ENCODE measurements around the gene KCNN2.

KCNN2 gene

GRCh38 chr5:114361724-114362196, at the start of gene KCNN2:
TSS of gene KCNN2 (plus strand) at chr5:114362070. CDS start at chr5:114362140, 70 bp downstream.
- no peak for DNase-seq

DNA sequence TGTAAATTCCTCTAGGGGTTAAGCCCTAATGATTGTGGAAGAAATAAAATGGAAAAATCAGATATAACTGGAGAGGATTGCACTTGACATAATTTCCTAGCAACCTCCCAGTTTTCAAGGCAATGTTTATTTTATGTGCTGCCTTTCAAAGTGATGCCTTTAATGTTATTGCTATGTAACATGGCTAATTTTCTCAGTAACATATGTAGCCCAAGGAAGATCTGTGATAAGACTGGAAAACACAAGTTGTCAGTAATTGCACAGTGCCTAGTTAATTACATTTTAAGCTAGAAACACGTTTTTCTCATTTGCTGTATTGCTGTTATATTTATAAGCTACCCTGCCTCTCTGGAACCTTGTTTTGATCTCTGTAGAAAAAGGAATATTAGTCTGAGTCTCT, 49.2 kb upstream of the KCNN2 start:
- DNase-seq = no peak

DNA sequence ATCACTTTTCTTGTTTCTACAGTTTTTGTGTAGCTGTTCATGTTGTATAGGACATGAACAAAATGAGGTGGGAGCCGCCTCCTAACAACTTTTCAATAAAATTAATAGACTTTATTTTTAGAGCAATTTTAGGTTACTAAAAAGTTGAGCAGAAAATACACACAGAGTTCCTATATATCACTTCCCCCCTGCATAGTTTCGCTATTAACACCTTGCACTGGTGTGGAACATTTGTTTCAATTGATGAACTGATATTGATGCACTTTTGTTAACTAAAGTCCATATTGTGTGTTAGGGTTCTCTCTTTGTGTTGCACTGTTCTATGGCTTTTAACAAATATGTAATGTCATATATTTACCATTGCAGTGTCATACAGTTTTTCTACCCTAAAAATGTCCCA, 47.8 kb upstream of the KCNN2 start:
- DNase-seq = no peak

GRCh38 chr5:114316167-114316566, 45.7 kb upstream of the KCNN2 start:
- DNase-seq = no peak

DNA sequence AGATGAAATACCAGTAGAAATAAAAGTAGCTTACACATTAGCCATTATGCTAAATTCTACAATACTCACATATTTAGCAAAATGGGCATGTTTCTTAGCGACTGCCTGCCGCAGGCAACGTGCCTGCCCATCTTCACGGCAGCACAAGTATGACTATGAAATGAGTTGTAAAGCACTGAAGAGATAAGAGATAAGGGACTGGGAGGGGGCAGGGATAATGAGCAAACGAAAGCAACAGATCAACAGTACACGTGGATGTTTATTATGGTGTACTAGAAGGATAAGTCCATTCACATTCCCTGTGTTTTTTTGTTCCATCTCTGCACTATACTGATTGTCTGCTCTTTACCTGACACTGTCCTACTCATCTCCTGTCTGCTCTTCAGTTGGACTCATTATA, 44.1 kb upstream of the KCNN2 start:
- DNase-seq = no peak

GRCh38 chr5:114319236-114319635, 42.6 kb upstream of the KCNN2 start:
- no peak for DNase-seq

DNA sequence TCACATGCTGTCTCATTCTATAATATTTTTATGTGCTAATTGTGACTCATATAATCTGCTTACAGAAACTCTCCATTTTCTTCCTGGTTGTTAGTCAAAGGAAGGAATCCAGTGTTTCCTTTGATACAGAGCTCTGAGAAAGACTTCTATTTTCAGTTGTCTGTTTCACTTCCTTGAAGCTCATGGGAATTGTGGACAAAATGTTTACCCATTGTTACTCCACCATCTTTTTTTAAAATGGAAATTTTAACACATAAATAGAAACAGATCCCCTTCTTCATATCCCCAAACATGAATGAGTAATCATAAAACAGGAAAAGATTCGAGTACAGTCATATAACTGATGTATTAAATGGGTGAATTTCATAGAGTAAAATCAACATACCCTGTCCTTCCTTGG, 42.0 kb upstream of the KCNN2 start:
- DNase-seq = no peak

- DNase-seq = no peak
Measured at GRCh38 chr5:114324282-114324681, 37.6 kb upstream of the KCNN2 start.

DNA sequence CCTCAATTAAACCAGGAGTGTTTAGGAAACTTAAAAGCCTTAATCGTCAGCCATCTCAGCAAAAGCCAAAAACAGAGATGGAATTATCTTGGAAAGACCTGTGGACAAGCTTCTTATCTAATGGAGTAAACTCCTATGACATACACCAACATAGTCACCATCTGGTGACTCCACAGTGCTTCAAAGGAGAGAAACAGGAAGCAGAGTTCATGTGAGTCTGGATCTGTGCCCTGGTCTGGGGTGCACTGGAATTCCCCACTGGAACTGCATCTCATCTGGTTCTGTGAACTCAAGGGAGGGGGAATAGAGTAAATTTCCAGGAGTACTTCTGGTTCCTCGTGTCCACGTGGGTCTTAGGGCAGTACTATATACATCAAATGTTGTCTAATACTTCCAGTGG, 36.3 kb upstream of the KCNN2 start:
- no peak for DNase-seq

- DNase-seq = no peak
Measured at GRCh38 chr5:114327474-114327873, 34.4 kb upstream of the KCNN2 start.

GRCh38 chr5:114327987-114328386, 33.9 kb upstream of the KCNN2 start:
- DNase-seq = no peak

GRCh38 chr5:114330916-114331531, 30.8 kb upstream of the KCNN2 start:
- no peak for DNase-seq

GRCh38 chr5:114332493-114332892, 29.4 kb upstream of the KCNN2 start:
- DNase-seq = no peak

DNA sequence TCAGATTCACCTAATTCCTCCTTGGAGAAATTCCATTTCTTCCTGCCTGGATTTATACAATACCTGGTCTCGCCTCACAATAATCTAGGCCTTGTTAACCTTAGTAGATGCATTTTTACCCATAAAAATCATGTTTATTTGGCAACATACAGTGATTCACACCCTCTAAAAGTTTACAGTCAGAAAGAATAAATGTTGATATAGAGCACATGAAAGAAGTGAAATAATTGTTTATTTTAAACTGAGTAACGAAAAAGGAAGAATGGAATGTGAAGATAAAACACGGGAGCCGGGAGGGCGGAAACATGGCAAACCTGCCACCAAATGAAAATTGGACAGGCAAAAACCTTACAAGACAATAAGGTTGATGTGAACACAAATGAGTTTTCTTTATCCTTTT, 28.9 kb upstream of the KCNN2 start:
- DNase-seq = no peak

- no peak for DNase-seq
Measured at GRCh38 chr5:114335391-114335790, 26.5 kb upstream of the KCNN2 start.

DNA sequence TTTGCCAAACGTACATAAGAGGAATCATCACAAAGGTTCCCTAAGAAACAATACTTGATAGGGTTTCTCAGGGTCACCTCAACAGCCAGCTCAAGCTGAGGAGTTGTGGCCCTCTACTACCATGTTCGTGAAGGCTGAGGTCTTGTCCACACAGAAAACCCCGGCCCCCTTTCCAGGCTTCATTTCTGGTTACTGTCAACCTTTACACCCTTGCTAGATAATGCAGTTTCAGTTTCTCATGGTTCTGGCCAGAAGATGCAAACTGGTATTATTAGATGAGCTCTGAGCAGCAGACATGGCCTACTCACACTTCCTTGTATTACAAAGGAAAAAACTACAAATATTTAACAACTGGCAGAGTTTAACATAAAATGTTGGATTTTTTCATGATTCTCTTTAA, 22.8 kb upstream of the KCNN2 start:
- DNase-seq = no peak

DNA sequence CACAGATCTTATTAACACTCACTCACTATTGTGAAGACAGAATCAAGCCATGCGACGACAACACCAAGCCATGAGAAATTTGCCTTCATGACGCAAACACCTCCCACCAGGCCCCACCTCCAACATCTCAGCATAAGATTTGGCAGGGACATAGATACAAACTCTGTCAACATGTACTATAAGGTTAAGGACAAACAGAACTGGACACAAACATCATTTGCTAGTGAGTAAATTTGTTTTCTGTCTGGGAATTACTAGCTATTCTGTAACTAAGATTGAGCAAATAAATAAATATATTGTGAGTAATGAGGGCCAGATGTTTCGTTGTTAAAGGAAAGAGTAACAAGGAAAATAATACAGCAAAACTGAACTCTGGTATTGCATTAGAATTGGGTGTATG, 15.7 kb upstream of the KCNN2 start:
- no peak for DNase-seq

- DNase-seq = no peak
Measured at GRCh38 chr5:114355086-114355830, 6.6 kb upstream of the KCNN2 start.

DNA sequence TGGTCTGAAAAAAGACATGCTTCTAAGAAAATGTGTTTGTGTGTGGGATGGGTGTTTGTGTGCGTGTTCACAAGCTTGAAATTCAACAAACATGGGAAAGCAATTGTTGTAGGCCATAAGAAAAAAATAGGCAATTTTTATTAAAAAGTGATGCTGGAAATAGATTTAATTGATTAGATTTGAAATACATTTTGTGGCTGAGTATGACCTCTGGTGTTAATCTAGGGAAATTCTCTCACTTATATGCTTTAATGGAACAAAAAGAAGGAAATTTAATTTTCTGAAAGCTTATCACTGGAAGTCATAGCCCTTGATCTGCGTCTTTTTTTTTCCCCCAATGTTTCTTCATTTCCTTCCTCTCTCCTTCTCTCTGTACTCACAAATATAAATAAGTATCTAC, 3.5 kb upstream of the KCNN2 start:
- DNase-seq = no peak

GRCh38 chr5:114360357-114360756, 1.5 kb upstream of the KCNN2 start:
- DNase-seq = no peak

DNA sequence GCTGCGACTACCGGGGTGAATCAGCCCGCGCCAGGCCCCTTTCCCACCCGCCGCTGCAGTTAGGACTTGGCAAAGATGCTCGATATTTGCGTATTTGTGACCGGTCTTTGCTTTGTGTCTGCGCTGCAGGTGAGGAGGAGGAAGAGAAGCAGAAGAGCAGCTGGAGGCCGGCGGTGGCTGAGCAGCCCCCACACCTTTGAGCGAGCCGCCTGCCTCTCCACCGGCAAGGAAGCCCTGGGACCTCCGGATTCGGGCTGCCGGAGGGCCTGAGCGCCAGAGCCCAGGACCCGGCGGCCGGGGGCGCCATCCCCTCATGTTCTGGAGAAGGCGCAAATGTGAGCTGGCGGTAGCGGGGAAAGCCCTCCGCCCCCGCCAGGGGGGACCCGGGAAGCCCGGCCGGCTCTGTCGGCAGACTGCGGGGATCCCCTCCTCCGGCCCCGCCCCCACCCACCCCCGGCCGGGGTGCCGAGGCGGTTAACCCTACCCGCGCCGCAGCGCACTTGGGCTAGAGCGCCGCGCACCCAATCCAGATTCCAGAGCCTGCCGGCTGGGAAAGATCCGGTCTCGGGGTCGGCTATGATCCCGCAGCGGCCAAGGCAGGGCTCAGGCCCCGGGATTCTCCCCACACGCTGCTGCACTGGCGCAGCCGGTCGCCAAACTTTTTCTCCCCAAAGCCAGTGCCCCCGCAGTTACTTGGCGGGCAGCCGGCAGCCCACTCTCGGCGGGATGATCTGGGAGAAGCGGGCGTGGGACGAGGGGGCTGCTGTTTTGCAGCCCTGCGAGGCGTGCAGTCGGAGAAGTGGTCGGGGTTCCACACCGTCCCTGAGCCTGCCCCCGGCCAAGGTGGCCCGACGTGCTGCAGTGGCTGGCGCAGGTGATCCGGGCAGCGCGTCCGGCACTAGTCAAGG, 800 bp upstream of the KCNN2 start:
- no peak for DNase-seq

- no peak for DNase-seq
Measured at GRCh38 chr5:114362197-114362976, 517 bp downstream of the KCNN2 start.
